HepG2 (cell line): ENCODE results near the gene WWC1. TPM values are rescaled to one million over a fixed set of nuclear protein-coding genes. Genes with fewer than 3 reads are reported as not detected.
A peak's percentile ranks its signal among the peaks of the same experiment; 100 is the strongest.

ENCODE experiments used
- CREM ChIP-seq, 2 experiments: sonication (generic) in 1 of 2; formaldehyde crosslinking in 1 of 2; IDR thresholded peaks; 2 replicates each; pipeline versions ENCODE4 v1.4.0 to v1.6.1; 2016 to 2020; ENCODE audit warnings: antibody characterized with exemption in 1 of 2, mild to moderate bottlenecking in 1 of 2, missing genetic modification reagents in 1 of 2
- E2F1 ChIP-seq: sonication (generic); formaldehyde crosslinking; IDR thresholded peaks from 2 replicates; pipeline ENCODE4 v1.5.0; 2020; ENCODE audit warnings: missing genetic modification reagents
- FOXO4 ChIP-seq: sonication (generic); formaldehyde crosslinking; conservative IDR thresholded peaks from 2 replicates; pipeline ENCODE4 v1.8.1; 2023; ENCODE audit warnings: missing genetic modification reagents
- GATAD2A ChIP-seq: IDR thresholded peaks from 2 replicates; pipeline ENCODE4 v1.6.1; 2016
- KLF13 ChIP-seq: sonication (generic); formaldehyde crosslinking; IDR thresholded peaks from 2 replicates; pipeline ENCODE4 v1.4.0; 2020; ENCODE audit warnings: mild to moderate bottlenecking, missing genetic modification reagents
- MAX ChIP-seq: IDR thresholded peaks from 2 replicates; pipeline ENCODE4 v1.6.1; 2012; ENCODE audit warnings: inconsistent platforms
- MTERF4 ChIP-seq: sonication (generic); formaldehyde crosslinking; IDR thresholded peaks from 2 replicates; pipeline ENCODE4 v1.8.0; 2023; ENCODE audit warnings: mild to moderate bottlenecking, missing genetic modification reagents
- NFAT5 ChIP-seq: sonication (generic); formaldehyde crosslinking; IDR thresholded peaks from 2 replicates; pipeline ENCODE4 v1.4.0; 2020; ENCODE audit warnings: missing genetic modification reagents
- PITX1 ChIP-seq: sonication (generic); formaldehyde crosslinking; IDR thresholded peaks from 2 replicates; pipeline ENCODE4 v1.5.1; 2020; ENCODE audit warnings: mild to moderate bottlenecking, missing genetic modification reagents
- SMARCE1 ChIP-seq: fragments of 450-650 bp; IDR thresholded peaks from 2 replicates; pipeline ENCODE4 v1.6.1; 2017; ENCODE audit warnings: borderline replicate concordance
- SNAPC2 ChIP-seq: sonication (generic); formaldehyde crosslinking; IDR thresholded peaks from 2 replicates; pipeline ENCODE4 v1.8.1; 2022; ENCODE audit warnings: mild to moderate bottlenecking, missing genetic modification reagents
- TBX2 ChIP-seq: sonication (generic); formaldehyde crosslinking; IDR thresholded peaks from 2 replicates; pipeline ENCODE4 v1.5.0; 2020; ENCODE audit warnings: missing genetic modification reagents, mild to moderate bottlenecking, borderline replicate concordance
- ZFX ChIP-seq: sonication (generic); formaldehyde crosslinking; IDR thresholded peaks from 2 replicates; pipeline ENCODE4 v1.4.0; 2020; ENCODE audit warnings: mild to moderate bottlenecking, low read depth, missing genetic modification reagents, moderate library complexity
- ZGPAT ChIP-seq: IDR thresholded peaks from 2 replicates; pipeline ENCODE4 v1.6.1; 2016; ENCODE audit warnings: mild to moderate bottlenecking
- ZMAT3 ChIP-seq: sonication (generic); formaldehyde crosslinking; conservative IDR thresholded peaks from 2 replicates; pipeline ENCODE4 v1.7.0; 2021; ENCODE audit warnings: missing genetic modification reagents
- ZNF367 ChIP-seq: sonication (generic); formaldehyde crosslinking; IDR thresholded peaks from 2 replicates; pipeline ENCODE4 v1.4.0; 2020; ENCODE audit warnings: missing genetic modification reagents, borderline replicate concordance
- ZNF441 ChIP-seq: sonication (generic); formaldehyde crosslinking; IDR thresholded peaks from 2 replicates; pipeline ENCODE4 v1.7.0; 2021; ENCODE audit warnings: missing genetic modification reagents, borderline replicate concordance
- polyA plus RNA-seq, 8 experiments: library from polyadenylated mRNA; depleted of rRNA in 3 of 8; stranded (reverse) in 7 of 8; unstranded in 1 of 8; fragments of >200 nt; fragmentation: Illumina TruSeq in 4 of 8; extraction: Trizol in 4 of 8; gene quantifications; 2 replicates each; pipeline versions ENCODE4 v1.2.1 to v1.2.3, GENCODE V29; 2011 to 2016; ENCODE audit warnings: low read depth in 4 of 8, missing spikeins in 1 of 8, mixed read lengths in 1 of 8; ENCODE audit not compliant: insufficient read depth in 1 of 8
- total RNA-seq, 5 experiments: library from RNA; depleted of rRNA; stranded (reverse); fragments of >200 nt; fragmentation: Illumina TruSeq; extraction: Trizol; gene quantifications; 2 replicates each; pipeline ENCODE4 v1.2.3, GENCODE V29; 2016; ENCODE audit warnings: low read depth in 1 of 5

The WWC1 gene
- total and polyA plus RNA-seq, 2 of the 13 experiments (the other 11 are each of a cell fraction or from before 2014, with no cell fraction given): 8.3 to 17.9 TPM

GRCh38 chr5:168364750-168365550 is 73.5 kb downstream of the WWC1 start (continued):
- TF ChIP-seq ZFX: no peak
- TF ChIP-seq GATAD2A (CRISPR knock-in tag): peak; percentile 39; the same call in 1 of the 2 replicates
- TF ChIP-seq MTERF4: no peak
- no peak for TF ChIP-seq CREM (IDR thresholded peaks at IDR 0.05)
- no peak for TF ChIP-seq CREM (CRISPR knock-in tag; IDR thresholded peaks at IDR 0.05)
- TF ChIP-seq KLF13: no peak
- TF ChIP-seq E2F1 (CRISPR knock-in tag): peak; percentile 41; the same call in 1 of the 2 replicates
- TF ChIP-seq MAX: 0 out of 2 replicates have a peak, but pooled peaks have one; percentile 13
- TF ChIP-seq FOXO4 (CRISPR knock-in tag): peak; percentile 75; the same call in 1 of the 2 replicates
- no peak for TF ChIP-seq SNAPC2 (CRISPR knock-in tag)
- TF ChIP-seq NFAT5 (CRISPR knock-in tag): no peak
- TF ChIP-seq SMARCE1: no peak
- no peak for TF ChIP-seq ZGPAT
- no peak for TF ChIP-seq ZNF367 (CRISPR knock-in tag)
- TF ChIP-seq ZMAT3: no peak
- no peak for TF ChIP-seq PITX1 (CRISPR knock-in tag)
- peak; percentile 57; the same call in 1 of the 2 replicates for TF ChIP-seq TBX2 (CRISPR knock-in tag)
- no peak for TF ChIP-seq ZNF441
